ENCODE measurements around the gene GTF2H2C. TPM values are rescaled to one million over a fixed set of nuclear protein-coding genes. Genes with fewer than 3 reads are reported as not detected.

Gene GTF2H2C
- total and polyA plus RNA-seq, 2 of the 4 experiments (the other 2 are of a cell fraction) = 16.9 to 32.8 TPM

DNA sequence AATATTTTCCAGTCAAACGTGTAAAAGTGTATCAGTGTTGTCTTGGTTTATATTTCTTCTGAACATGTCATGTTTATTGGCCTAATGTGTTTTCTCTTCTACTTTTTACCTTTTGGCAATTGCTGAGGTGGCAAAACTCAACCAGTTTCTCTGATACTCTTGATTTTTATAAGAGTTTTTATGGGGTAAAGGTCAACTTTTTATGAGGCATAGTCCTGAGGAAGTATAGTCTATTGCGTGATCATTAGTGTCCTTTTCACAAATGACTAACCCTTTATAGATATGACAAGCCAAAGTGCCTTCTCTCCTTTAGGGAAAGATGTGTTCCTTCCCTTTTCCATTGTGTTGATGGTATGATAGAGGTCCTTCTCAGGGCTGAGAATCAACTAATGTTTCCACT is 34.5 kb upstream of the GTF2H2C start:
- TF ChIP-seq MAFK (IDR thresholded peaks at IDR 0.05; ENCODE audit: low read depth, low read length) (peak; percentile 79), RFX5 (IDR thresholded peaks at IDR 0.05; ENCODE audit: low read depth, low read length) (no peak)
- Histone ChIP-seq H4K8ac (ENCODE audit: low read depth in 2 of 2, low read length in 2 of 2) (no peak overlapping the region), H3K79me1 (ENCODE audit: low read depth in 1 of 2, low read length in 2 of 2) (no peaks in the 10 kb centered on the region), H3K9ac (ENCODE audit: low read depth, low read length) (no peak overlapping the region), H3K36me3 (ENCODE audit: control insufficient read depth, insufficient read depth, low read length) (no peaks in the 10 kb centered on the region), H4K20me1 (ENCODE audit: insufficient read depth, low read length) (no peaks in the 10 kb centered on the region), H2AFZ (replicated peaks; ENCODE audit: low read length, poor library complexity) (no peak overlapping the region), H3K4me1 (ENCODE audit: control insufficient read depth, insufficient read depth, low read length) (peaks cover 3% of the 10 kb centered on the region), H3K27me3 (ENCODE audit: control insufficient read depth, insufficient read depth, low read length) (peaks cover 16% of the 10 kb centered on the region), H3K4ac (ENCODE audit: low read depth, low read length) (no peak overlapping the region), H2AK9ac (replicated peaks; ENCODE audit: low read depth, low read length, poor library complexity) (no peak overlapping the region), H3K9me3 (ENCODE audit: control insufficient read depth, insufficient read depth, low read length) (no peaks in the 10 kb centered on the region), H2AK5ac (ENCODE audit: low read depth, low read length) (no peak overlapping the region), H3K9me1 (ENCODE audit: insufficient read depth, low read length) (no peaks in the 10 kb centered on the region), H2BK20ac (ENCODE audit: low read depth, low read length) (no peak overlapping the region), H4K91ac (ENCODE audit: insufficient read depth, low read depth, low read length) (no peak overlapping the region), H3K18ac (ENCODE audit: low read depth, low read length) (no peak overlapping the region), H3K4me2 (ENCODE audit: low read depth, low read length) (no peak overlapping the region), H3K23ac (ENCODE audit: low read depth, low read length) (no peak overlapping the region), H3K4me3 (ENCODE audit: insufficient read depth, low read depth, low read length) (no peak overlapping the region), H2BK15ac (ENCODE audit: low read depth, low read length) (no peak overlapping the region), H3K27ac (ENCODE audit: insufficient read depth, low read length) (no peak overlapping the region), H2BK5ac (ENCODE audit: low read depth, low read length, poor library complexity, severe bottlenecking) (no peak overlapping the region), H2BK120ac (ENCODE audit: low read depth, low read length) (no peak overlapping the region), H3K14ac (replicated peaks; ENCODE audit: low read depth, low read length) (no peak overlapping the region), H4K5ac (ENCODE audit: low read depth, low read length) (no peak overlapping the region), H3K56ac (ENCODE audit: extremely low read depth, insufficient read depth, low read length) (no peak overlapping the region)
- ATAC-seq (ENCODE audit: low read depth) = no peak
- in situ Hi-C loops (cut with MboI; ENCODE audit: low sequenced_read_pairs) = no loop called here
- dilution Hi-C loops (cut with HindIII; ENCODE audit: low sequenced_read_pairs, unreplicated experiment) = no loop called here
- no peak for DNase-seq
- whole genome bisulfite sequencing, 2 experiments (ENCODE audit: extremely low coverage in 2 of 2, insufficient read length in 1 of 2) = no CpG with 5 or more reads among the region's 2 CpGs
- ChIA-PET CTCF (no interaction called here), POLR2A (ENCODE audit: unreplicated experiment) (no interaction called here)
- intact Hi-C loops (cut with micrococcal nuclease) = no loop called here
- BruUV-seq (replicated peaks) = no TSS peak

All from IMR-90 (cell line).